OCI-LY1 (cell line): ENCODE data around the gene PLPP7.
A peak's percentile ranks its signal among the peaks of the same experiment; 100 is the strongest.

Experiments
- H2AFZ ChIP-seq: fragments of 200-600 bp; sonication (generic), shearing (Covaris generic); 2 replicates; pipeline ENCODE4 v1.6.0; 2014; ENCODE audit warnings: antibody characterized with exemption, mild to moderate bottlenecking, low read length
- H3F3A ChIP-seq: fragments of 200-600 bp; sonication (generic), shearing (Covaris generic); 2 replicates; pipeline ENCODE4 v1.6.0; 2014; ENCODE audit warnings: mild to moderate bottlenecking, antibody characterized with exemption, low read length, moderate library complexity; ENCODE audit not compliant: insufficient read depth
- H3K27ac ChIP-seq: fragments of 200-600 bp; sonication (generic); 2 replicates; pipeline ENCODE4 v1.5.1; 2014; ENCODE audit warnings: low read length, mixed run types, mild to moderate bottlenecking, low read depth; ENCODE audit not compliant: poor library complexity, severe bottlenecking
- H3K27me3 ChIP-seq: fragments of 200-600 bp; sonication (generic); 2 replicates; pipeline ENCODE4 v1.6.0; 2014; ENCODE audit warnings: antibody characterized with exemption, mild to moderate bottlenecking, low read length, moderate library complexity; ENCODE audit not compliant: insufficient read depth
- H3K36me3 ChIP-seq: fragments of 200-600 bp; sonication (generic); 2 replicates; pipeline ENCODE4 v1.6.1; 2014; ENCODE audit warnings: mild to moderate bottlenecking, antibody characterized with exemption, low read length, moderate library complexity, mixed read lengths; ENCODE audit not compliant: insufficient read depth
- H3K4me1 ChIP-seq: fragments of 200-600 bp; sonication (generic); 2 replicates; pipeline ENCODE4 v1.5.1; 2014; ENCODE audit warnings: mild to moderate bottlenecking, low read length, moderate library complexity; ENCODE audit not compliant: insufficient read depth, severe bottlenecking
- H3K4me2 ChIP-seq: fragments of 200-600 bp; sonication (generic), shearing (Covaris generic); 2 replicates; pipeline ENCODE4 v1.6.1; 2014; ENCODE audit warnings: low read length
- H3K4me3 ChIP-seq: fragments of 200-600 bp; sonication (generic); 2 replicates; pipeline ENCODE4 v1.5.1; 2014; ENCODE audit warnings: low read length, low read depth, mild to moderate bottlenecking, mixed read lengths; ENCODE audit not compliant: poor library complexity, severe bottlenecking
- H3K79me2 ChIP-seq: fragments of 200-600 bp; shearing (Covaris generic); 2 replicates; pipeline ENCODE4 v1.6.1; 2016; ENCODE audit warnings: mixed run types, low read length, mixed read lengths; ENCODE audit not compliant: insufficient read depth
- H3K9ac ChIP-seq: fragments of 200-600 bp; sonication (generic), shearing (Covaris generic); 2 replicates; pipeline ENCODE4 v1.6.1; 2014; ENCODE audit warnings: mild to moderate bottlenecking, low read length, mixed read lengths
- H3K9me2 ChIP-seq: fragments of 200-600 bp; sonication (generic), shearing (Covaris generic); 2 replicates; pipeline ENCODE4 v1.6.1; 2014; ENCODE audit warnings: low read depth, mild to moderate bottlenecking, low read length, mixed read lengths
- H3K9me3 ChIP-seq: fragments of 200-600 bp; shearing (Covaris generic); 2 replicates; pipeline ENCODE4 v1.6.1; 2014; ENCODE audit warnings: low read length, mixed read lengths
- H4K20me1 ChIP-seq: fragments of 200-600 bp; sonication (generic), shearing (Covaris generic); 2 replicates; pipeline ENCODE4 v1.6.0; 2016; ENCODE audit warnings: mild to moderate bottlenecking, low read length; ENCODE audit not compliant: insufficient read depth
- EZH2 ChIP-seq: fragments of 200-600 bp; sonication (generic), shearing (Covaris generic); IDR thresholded peaks from 2 replicates; pipeline ENCODE4 v1.8.0; 2017; ENCODE audit warnings: borderline replicate concordance, mixed run types, mild to moderate bottlenecking, antibody characterized with exemption, low read length, moderate library complexity, mixed read lengths
- TF ChIP-seq, protein P1 (sequence below): fragments of 200-600 bp; sonication (generic), shearing (Covaris generic); IDR thresholded peaks from 2 replicates; pipeline ENCODE4 v1.5.1; 2017; ENCODE audit warnings: mild to moderate bottlenecking, antibody characterized with exemption, low read length, moderate library complexity, mixed read lengths

PLPP7 gene

DNA sequence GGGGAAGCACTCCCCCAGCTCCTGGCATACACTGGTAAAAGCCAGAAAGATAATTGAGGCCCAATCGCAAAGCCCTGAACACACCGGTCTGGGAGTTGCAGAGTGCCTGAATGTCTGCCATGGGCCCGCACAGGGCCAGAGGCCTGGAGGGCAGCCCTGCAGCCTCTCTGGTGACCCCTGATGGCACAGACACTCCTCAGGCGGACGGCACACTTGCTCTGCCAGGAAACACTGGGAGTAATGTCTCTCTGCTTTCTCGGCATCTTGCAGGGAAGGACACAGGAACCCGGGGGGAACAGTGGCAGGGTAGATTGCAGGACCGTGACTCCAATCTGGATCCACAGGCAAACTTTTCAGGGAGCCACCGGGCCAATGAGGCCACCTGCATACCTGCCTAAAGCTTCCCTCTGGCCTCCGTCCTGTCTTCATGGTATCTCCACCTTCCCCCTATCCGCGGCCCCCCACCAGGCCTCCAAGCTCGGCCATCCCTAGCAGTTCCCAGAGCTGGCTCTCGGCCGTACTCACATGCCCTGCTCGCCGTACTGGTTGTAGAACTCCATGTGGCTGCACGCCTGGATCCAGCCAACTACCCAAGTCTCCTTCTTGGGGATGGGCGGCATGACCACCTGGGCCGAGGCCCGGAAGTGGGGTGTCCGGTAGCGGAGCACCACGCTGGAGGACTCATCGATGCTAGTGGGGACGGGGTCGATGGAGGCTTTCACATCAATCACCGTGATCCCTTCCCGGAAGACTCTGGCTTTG is 14.0 kb upstream of the PLPP7 start:
- Histone ChIP-seq H2AFZ (no peak overlapping the region), H3K27ac (peak overlapping the region; percentile 64), H3K36me3 (no peaks in the 10 kb centered on the region), H3K9me2 (no peaks in the 10 kb centered on the region), H3K9ac (peak overlapping the region; percentile 69), H3K9me3 (no peaks in the 10 kb centered on the region), H3F3A (no peaks in the 10 kb centered on the region; the same call in 1 of the 2 replicates), H3K4me1 (peaks cover 57% of the 10 kb centered on the region), H3K27me3 (no peaks in the 10 kb centered on the region; the same call in 1 of the 2 replicates), H4K20me1 (no peaks in the 10 kb centered on the region), H3K4me2 (peak overlapping the region; percentile 53), H3K79me2 (0 out of 2 replicates have a peak, but pooled peaks cover 5% of the 10 kb centered on the region), H3K4me3 (peak overlapping the region; percentile 65)
- TF ChIP-seq EZH2: no peak
- TF ChIP-seq, protein P1, sequence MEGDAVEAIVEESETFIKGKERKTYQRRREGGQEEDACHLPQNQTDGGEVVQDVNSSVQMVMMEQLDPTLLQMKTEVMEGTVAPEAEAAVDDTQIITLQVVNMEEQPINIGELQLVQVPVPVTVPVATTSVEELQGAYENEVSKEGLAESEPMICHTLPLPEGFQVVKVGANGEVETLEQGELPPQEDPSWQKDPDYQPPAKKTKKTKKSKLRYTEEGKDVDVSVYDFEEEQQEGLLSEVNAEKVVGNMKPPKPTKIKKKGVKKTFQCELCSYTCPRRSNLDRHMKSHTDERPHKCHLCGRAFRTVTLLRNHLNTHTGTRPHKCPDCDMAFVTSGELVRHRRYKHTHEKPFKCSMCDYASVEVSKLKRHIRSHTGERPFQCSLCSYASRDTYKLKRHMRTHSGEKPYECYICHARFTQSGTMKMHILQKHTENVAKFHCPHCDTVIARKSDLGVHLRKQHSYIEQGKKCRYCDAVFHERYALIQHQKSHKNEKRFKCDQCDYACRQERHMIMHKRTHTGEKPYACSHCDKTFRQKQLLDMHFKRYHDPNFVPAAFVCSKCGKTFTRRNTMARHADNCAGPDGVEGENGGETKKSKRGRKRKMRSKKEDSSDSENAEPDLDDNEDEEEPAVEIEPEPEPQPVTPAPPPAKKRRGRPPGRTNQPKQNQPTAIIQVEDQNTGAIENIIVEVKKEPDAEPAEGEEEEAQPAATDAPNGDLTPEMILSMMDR: peak; percentile 48

DNA sequence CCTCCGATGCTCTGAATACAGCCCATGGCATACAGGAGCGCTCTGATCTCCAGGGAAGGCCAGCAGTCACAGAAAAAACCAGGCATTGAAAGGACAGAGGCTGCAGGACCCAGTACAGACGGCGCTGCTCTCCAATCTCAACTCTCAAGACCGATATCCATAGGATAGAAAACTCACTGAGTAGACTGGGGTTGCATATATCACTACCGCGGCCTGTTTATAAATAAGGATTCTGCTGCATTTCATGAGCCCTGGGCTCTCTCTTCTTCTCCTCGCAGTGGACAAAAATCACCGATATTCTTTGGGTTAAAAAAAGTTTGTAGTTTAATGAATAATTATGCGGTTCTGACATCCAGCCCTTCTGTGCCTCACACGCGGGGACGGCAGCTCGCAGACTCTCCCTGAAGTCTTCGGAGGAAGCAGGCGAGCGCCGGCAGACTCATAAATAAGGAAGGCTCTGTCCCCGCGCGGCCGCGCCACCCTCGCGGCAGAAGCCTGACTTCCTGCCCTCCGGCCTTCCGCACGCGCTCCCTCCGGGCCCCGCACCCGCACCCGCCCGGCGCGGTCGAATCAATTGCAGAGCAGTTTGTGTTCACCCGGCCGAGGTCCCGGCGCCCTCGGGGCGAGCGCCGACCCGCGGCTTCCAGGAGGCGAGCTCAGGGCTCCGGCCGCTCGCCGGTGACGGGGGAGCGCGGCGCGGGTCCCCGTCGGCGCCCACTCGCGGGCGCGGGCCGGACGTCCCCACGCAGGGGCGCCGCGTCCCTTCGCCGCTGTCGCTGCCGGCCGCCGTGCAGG is 13.2 kb upstream of the PLPP7 start, which contains the start of gene FAM78A:
Gene FAM78A, minus strand, starts transcription at position 417 of the 795 bp plus-strand sequence. Its CDS starts 331 bp downstream, at position 86.
- H4K20me1 ChIP-seq: no peaks in the 10 kb centered on the region
- TF ChIP-seq, protein P1: no peak; the same call in 1 of the 2 replicates
- no peak for TF ChIP-seq EZH2
- H2AFZ ChIP-seq: no peak within 1 kb of the TSS
- H3K4me1 ChIP-seq: peaks cover 50% of the 10 kb centered on the region
- H3K27ac ChIP-seq: peak within 1 kb of the TSS; percentile 64
- H3F3A ChIP-seq: no peaks in the 10 kb centered on the region; the same call in 1 of the 2 replicates
- no peaks in the 10 kb centered on the region for H3K36me3 ChIP-seq
- H3K4me2 ChIP-seq: peak within 1 kb of the TSS; percentile 53
- no peaks in the 10 kb centered on the region for H3K9me3 ChIP-seq
- H3K9me2 ChIP-seq: no peaks in the 10 kb centered on the region
- peak within 1 kb of the TSS; percentile 65 for H3K4me3 ChIP-seq
- peak within 1 kb of the TSS; percentile 69 for H3K9ac ChIP-seq
- H3K79me2 ChIP-seq: 0 out of 2 replicates have a peak, but pooled peaks cover 5% of the 10 kb centered on the region
- no peaks in the 10 kb centered on the region; the same call in 1 of the 2 replicates for H3K27me3 ChIP-seq

DNA sequence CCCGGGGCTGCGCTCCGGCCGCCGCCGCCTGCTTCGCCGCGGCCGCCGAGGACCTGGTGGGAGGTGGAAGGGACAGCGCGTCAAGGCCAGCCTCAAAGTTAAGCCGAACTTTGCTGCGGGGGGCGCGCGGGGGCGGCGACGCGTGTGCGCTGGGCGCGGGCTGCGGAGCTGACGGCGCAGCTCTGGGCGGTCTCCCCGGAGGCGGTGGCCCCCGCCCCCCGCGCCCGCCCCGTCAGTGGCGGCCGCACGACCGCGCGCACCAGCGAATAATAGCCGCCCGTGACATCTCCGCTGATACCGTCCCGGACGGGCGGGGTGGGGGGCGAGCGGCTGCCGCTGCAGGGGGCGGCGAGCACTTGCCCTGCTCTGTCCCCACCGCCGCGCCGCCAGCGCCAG is 12.6 kb upstream of the PLPP7 start:
- H2AFZ ChIP-seq: no peak overlapping the region
- no peaks in the 10 kb centered on the region for H3K9me3 ChIP-seq
- peak overlapping the region; percentile 62; the same call in 1 of the 2 replicates for H3K9ac ChIP-seq
- no peaks in the 10 kb centered on the region for H3K36me3 ChIP-seq
- H3K9me2 ChIP-seq: no peaks in the 10 kb centered on the region
- TF ChIP-seq, protein P1: no peak
- TF ChIP-seq EZH2: no peak
- no peaks in the 10 kb centered on the region; the same call in 1 of the 2 replicates for H3F3A ChIP-seq
- 0 out of 2 replicates have a peak, but pooled peaks cover 5% of the 10 kb centered on the region for H3K79me2 ChIP-seq
- H3K4me2 ChIP-seq: peak overlapping the region; percentile 53
- peaks cover 44% of the 10 kb centered on the region for H3K4me1 ChIP-seq
- H3K27me3 ChIP-seq: no peaks in the 10 kb centered on the region; the same call in 1 of the 2 replicates
- H3K4me3 ChIP-seq: peak overlapping the region; percentile 65
- H3K27ac ChIP-seq: no peak overlapping the region
- H4K20me1 ChIP-seq: no peaks in the 10 kb centered on the region
